Fibroblast of skin of left quadriceps (primary cell): ENCODE data around the gene SKAP1.
"Not testable (repeated sequence)": the region's sequence is repeated elsewhere in the genome, so short reads cannot be mapped to it uniquely, and the experiment has no call there.

Experiments
- DNase-seq, 2 experiments: peaks; one replicate each; pipeline ENCODE4 v3.0.0-alpha.2; 2013; ENCODE audit warnings: low read depth in 2 of 2

The SKAP1 gene

DNA sequence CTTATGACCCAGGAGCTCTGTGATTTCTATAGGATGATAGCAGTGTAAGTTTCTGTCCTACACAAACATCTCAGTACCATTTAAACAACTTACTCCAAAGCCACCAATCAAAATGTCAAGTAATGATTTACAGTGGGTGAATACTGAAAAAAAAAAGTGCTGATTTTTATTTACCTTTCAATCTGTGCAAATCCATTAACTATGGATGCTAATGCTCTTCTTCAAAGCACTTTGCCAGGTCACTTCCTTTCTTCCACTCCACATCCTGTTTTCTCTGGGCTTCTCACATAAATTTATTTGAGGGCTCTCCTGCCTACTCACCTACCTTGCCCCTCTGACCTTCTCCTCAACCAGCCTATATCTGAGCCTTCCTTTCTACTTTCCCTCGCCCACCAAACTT, 101.6 kb downstream of the SKAP1 start:
- DNase-seq, result no peak

DNA sequence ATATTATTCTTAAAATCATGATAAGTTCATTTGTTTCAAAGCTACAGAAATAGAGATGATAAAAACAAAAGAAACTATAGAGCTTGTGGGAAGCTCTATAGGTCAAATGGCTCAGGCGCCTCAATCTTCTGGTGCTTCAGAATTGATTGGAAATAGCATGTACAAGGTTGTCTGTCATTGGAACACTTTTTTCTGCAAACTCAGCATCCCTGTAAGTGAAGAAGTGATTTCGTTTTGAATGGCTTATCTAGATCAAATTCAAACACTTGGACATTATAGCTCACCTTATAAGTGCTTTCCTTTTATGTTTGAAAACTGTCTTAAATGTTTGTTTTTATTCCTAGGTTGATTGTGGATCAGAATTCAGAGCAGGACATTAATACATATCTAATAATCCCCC, 103.7 kb downstream of the SKAP1 start:
- DNase-seq, result no peak

DNA sequence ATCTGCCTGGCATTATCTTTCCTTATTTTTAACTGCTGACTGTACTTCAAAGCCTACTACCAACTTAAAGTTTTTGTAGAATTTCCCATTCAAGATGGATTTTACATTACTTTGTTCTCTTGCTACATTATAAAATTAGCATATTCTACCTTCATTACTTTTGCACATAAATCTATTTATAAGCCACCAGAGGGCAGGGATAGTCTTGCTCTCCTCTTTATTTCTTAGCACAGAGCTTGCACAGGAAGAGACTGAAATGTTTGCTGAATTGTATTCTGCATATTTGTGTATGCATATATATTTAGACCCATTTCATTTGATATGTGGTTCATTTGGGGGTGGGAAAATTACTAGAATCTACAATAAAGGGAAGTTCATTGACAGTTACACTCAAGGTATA, 108.0 kb downstream of the SKAP1 start:
- no peak for DNase-seq

DNA sequence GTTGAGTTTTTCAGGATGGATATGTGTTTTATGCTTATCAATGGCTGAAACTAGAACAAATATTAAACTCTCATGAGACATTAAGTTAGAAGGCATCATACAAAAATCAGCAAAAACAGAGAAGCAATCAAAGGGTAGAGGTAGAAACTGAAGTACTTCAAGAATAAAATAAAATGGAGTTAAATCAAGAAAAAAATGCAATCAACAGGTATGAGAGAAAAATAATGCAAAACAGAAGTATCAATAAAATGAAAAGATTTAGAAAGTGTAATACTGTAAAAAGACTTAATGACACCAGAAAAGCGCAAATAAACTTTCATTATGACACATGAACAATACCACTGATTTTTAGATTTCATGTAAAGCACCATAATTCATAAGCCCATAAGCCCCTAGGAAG, 112.3 kb downstream of the SKAP1 start:
- no peak for DNase-seq

DNA sequence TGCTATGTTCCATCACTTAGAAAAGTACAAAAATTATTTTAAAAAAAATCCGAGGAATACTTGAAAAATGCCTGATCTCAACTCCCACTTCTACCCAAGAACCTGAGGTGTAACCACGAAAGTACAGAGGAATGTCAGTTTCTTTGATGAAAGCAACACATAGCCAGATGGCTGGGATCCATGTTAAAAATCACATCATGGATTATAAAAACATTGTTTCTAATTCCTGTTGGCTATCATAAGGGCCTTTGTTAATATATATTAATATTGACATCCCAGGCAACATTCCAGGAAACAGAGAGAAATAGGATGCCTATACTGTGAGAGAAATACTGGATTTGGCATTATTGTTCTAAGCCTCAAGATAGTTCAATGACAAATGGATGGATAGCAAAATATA, 115.3 kb downstream of the SKAP1 start:
- no peak for DNase-seq

DNA sequence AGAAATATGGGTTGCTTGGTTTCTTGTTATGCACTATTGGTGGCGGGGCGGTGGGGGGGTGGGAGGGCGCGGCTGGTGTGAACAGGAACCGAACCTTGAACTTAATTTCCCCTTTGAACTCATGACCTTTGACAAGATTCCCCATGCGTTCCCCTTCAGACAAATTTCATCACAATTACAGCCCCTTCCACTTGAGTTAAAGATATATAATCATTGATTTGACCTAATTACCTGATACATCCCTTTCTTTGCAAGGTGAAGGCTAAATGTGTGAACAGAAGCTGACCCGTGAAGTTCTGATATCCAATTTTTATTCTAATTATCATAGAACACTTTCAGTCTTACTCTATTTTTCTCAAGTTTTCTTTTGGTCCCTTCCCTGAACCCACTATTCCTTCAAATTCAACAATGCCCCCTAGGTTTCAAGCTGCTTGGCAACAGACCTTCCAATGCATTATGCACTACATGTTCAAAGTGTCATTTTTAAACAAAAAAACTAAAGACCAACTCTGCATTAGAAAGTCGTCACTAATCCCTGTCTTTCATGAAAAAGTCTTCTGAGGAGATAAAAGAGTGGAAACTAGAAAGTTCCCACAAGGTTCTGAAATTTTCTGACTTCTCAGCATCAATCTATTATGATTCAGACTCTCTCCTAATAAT, 116.8 kb downstream of the SKAP1 start:
- DNase-seq, result no peak

DNA sequence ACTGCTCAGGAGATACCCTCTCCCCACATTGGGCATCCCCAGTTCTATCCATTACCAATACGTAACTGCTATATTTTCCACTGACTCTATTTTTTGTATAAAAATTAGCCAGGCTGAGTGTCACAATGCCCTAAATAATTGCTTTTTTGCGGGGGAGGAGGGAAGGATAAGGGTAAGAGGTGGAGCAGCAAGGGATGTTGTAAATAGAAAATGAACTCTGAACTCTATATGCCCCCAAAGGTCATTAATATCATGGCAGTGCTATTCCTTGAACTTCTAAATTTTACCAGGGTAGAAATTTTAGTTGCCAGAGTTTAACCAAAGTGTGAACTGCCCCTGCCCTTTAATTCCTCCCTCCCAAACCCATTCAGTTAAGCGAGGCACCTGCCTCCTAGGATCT, 118.7 kb downstream of the SKAP1 start:
- no peak for DNase-seq

DNA sequence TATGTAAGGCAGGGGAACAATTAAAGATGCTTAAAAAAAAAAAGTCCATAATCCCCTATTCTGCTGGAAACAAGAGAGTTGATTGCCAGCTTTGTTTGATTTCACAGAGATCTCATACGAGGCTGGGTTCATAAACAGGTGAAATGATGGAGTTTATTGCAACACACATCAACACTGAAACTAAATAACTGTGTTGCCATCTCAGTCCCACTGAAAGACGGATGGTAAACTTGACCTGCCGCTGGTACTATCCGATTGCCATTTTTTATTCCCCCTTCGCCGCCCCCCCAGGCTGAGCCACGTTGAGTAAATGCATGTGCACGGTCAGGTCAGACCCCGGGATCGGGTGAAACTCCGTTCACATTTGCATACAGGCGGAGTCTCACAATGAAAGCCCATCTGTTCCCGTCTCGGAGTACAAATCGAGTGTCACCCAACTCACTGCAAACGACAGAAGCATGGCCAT, 119.2 kb downstream of the SKAP1 start:
- no peak for DNase-seq

DNA sequence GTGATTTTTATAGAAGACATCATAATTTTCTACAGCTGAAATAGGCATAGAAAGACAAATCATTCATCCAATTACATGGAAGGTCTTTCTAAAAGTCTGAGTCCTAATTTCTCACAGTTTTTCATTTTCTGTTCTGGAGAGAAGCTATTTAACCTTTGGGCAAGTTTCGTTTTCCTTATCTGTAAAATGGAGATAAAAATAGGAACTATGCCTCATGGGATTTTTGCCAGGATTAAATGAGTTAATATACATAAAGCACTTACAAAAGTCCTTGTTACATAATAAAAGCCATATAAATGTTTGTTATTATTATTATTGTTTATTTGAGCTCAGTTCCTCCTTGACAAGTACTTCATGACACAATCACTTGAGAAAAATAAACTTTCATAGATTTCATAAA, 121.4 kb downstream of the SKAP1 start:
- DNase-seq, result no peak

DNA sequence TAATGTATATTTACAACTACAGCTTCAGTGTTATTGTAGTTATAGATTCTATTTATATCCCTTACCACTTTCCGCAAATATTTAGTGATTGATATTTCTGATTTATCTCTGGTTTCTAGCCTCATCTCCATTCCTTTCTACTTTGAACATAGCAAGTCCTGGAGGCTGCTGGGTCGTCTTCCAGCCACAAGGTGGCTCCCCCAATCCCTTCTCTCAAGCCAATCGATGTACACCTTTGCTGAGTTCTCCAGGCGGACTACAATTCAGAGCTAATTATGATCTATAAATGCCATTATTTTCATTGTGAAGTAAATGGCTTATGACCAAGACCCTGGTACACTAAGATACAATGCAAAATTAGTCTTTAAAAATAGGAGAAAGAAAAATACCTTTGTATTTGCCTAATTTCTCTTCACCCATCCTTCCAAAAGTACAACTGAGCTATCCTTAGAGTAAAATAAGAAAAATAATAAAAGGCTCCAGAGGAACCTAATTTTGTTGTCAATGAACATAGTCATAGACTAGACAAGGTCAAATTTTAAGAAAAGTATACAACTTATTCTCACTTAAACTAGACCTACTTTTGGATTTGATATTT, 122.1 kb downstream of the SKAP1 start:
- DNase-seq, result peak; percentile 22 to 29

DNA sequence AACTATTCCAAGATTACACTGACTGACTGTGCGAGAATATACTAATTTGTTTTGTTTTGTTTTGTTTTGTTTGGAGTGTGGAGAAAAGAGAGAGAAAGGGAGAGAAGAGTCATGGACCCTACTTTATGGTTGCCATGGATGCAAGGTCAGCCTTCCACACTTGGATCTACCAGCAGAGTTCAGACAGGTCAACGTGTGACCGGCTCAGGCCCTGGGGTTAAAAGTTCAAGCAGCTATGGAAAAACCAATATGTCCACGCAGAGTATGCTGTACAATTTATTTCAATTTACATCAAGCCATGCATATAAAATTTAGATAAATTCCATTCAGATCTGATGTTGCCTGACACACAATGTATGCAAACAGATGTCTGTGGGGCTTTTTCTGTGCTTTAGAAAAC, 122.8 kb downstream of the SKAP1 start:
- DNase-seq, result no peak

DNA sequence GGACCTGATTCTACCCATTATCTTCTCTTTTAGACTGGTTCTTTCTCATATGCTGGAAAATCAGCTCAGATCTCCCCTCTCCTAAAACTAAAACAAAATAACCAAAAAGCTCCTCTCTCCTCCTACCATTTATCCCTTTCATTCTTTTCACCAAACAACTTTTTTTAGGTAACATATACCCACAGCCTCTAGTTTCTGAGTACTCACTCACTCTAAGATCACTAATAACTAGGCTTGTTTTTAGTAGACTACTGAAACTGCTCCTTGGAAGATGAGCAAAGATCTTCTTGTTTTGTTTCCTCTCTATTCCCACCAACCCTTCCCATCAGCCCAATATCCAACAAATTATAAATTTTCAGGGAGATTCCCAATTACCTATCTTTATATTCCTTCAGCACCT, 129.0 kb downstream of the SKAP1 start:
- DNase-seq, result no peak

DNA sequence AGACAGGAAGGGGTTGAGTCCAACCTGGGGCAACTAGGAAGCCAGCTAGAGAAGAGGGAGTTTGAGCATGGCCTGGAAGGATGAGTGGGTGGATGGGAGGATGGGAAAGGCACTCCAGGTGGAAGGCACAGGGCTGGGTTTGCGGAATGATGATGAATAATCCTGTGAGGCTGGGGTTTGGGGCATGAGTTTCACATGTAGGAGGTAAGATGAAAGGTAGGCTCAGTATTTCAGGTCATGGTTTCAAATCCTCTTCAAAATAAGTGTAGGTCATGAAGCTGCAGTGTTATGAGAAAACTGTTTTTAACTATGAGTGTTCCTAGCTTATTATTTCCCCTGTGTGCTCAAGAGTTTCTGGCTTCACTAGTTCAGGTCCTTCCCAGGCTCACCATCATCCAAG, 130.3 kb downstream of the SKAP1 start:
- no peak for DNase-seq

DNA sequence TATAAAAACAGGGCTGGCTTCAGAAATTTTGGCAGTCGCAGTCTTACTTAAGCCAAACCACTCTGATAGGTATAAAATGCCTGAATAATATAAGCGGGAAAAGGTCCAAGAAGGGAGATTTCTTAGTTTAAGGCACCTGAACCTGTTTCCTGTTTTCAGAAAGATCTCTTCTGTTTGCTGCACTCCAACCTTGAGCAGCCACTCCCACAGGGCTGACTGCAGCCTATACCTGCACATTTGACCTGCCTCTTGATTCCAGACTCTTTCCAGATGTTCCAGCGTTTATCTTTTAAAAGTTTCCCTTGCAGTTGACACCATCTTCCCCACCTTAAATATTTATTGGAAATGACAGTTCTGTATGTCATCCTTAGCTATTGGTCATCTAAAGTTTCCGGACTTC, 132.2 kb downstream of the SKAP1 start:
- no peak for DNase-seq

DNA sequence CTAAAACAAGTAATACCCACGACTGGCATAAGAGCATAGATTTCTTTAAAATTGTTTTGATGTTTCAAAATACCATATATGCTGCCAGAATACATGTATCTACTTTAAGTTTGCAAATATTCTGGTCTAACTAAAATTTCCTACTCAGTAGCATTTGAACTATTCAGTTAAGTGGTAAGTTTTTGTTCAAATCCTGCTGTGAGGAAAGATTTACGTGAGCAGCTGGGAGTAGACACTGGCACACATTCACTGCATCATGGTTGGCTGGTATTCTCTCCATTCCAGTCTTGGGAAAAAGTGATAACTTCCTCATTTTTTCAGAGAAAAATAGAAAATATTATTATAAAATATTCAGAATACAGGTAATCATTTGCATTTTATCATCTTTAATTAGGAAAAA, 133.6 kb downstream of the SKAP1 start:
- DNase-seq, result no peak

DNA sequence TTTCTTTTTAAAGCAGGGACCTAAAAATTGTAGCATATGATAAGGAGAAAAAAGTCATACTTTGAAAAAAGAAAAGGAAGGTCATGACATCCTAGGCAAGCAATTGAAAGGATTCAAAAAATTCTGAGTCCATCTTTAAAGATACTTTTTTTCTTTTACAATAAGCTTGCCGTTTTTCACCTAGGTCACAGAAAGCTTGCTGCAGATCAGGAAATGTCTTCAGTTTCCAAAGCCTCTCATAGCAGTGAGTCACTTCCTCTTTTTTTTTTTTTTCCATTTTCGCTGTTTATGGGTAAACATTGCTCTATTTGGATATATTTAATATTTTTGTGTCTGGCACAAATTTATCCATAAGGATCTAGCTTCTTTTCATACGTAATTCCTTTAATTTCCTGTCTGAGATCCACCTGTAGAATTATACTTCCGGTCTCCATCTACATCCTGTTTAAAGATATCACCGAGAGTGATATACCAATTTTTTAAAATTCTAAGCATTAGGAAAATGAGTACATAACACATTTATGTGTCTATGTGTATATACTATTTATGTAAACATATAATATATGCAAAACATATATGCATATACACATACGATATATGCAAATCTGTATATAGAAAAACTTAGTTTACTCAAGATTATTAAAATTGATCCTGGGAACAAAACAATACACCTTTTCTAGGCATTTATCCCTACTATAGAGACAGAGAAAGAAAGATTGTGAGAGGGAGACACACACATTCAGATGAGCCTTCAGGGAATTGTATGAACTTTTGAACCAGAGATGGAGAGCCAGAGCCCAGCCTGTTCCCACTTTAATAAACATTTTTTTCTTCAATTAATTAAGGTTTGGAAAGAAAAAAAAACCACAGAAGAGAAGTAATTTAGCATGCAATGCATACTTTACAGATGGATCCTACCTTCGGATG, 134.4 kb downstream of the SKAP1 start:
- no peak for DNase-seq

DNA sequence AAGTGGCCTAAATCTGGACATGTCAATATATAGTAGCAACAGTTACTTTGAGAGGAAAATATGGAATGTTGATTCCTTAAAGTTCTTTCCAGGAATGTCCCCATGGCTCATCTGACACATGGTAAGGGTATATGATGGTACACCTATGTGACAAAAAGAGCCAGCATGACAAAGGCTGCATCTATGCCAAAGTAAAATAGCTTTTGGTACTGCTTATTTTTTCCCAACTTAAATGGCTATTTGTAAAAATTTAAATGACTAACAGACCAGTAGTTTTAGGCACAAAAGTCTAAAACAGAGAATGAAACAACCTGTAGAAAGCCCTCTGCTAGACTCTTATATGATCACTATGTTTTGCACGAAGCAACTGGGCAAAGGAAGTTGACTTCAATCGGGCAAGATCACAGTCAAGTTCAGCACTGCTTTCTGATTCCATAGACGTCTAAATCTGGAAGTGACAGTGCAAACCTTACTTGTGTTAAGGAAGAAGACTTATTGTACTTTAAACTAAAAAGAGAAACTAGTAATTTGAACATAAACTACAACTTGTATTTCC, 135.1 kb downstream of the SKAP1 start:
- DNase-seq, result no peak

DNA sequence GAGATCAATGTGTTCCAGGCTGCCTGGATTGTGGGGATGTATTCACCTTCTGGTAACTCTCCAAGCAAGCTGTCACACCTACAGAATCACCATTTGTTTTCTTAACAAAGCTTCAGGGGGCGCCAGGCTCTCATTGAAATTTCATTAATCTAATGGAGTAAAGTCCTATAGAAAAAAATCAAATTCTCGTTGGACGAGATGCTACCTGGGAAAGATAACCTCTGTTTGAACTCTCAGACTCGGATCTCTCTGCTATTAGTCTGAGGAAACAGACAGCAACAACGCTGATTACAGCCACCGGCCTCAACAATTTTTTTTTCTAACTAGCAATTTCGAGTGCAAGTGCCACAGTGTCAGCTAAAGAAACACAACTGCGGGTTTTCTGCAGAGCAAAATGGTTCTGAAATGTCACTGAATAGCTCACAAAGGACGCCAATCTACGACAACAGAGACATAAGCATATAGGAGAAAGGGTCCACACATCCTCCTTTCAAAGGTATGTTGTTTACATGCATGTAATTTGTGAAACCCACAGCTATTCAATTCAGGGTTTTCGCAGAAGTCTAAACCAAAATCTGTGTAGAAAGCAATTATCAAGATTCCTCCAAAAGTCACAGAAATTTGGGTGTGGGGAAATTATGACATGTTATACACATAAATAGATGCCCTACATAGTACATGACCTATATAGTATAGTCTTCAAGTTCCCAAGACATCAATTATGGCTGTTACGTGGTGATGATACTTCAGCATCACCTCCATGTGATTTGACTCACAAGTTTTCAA, 135.8 kb downstream of the SKAP1 start:
- no peak for DNase-seq

DNA sequence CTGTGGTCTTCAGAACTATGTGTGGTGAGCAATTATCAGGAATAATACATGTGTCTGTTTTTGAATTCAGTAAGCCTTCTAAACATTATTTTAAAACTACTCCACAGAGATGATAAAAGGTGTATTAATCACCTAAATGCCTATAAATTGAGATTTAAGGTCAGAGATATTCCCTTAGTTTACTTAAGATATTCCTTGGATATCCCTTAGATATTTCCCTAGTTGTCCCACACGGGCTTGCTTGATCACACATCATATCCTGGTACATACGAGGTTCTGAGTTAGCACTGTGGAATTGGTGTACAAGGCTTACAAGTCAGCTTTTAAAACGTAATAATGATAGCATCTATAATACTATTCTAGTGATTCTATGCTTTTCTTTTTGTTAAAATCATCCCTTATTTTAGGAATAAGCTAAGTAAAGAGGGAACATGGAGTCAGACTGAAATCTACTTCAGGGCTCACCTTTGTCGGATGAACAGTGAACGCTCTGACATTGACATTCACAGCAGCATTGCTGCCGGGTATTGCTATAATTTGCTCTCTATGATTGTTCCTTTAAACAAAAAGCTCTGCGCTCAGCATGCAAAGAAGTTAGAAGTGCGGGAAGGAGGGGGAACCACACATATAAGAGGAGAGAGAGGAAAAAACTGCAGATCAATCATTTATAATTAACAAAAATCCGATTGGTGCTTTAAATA, 136.5 kb downstream of the SKAP1 start:
- DNase-seq, result no peak

DNA sequence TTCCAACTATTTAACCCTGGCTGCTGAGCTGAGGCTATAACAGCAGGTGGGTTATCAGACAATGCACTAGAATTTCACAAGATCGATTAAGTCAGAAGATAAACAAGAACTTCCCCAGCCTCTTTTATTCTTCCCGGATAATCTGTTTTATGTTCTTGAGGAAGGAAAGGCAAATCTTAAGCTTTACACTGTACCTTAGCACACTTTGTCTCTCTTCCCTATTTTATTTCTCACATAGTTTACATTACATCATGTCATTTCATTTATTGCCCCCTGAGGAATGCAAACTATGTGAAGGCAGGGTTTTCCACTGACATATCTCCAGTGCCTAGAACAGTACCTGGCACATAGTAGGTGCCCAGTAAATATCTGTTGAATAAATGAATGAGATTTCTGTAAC, 139.6 kb downstream of the SKAP1 start:
- DNase-seq, result no peak

DNA sequence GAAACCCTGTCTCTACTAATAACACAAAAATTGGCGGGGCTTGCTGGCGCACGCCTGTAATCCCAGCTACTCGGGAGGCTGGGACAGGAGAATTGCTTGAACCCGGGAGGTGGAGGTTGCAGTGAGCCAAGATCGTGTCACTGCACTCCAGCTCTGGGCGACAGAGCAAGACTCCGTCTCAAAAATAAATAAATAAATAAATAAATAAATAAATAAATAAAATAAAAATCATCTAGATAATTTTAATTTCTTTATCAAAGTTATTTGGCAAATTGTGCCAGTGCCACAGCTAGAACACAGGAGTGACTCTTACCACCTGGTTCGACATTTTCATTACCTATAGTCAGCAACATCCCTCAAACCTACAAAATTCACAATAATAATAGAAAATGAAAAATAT, 143.1 kb downstream of the SKAP1 start:
- not testable (repeated sequence) for DNase-seq
